ENCODE measurements around the gene IKZF2. TPM values are rescaled to one million over a fixed set of nuclear protein-coding genes. Genes with fewer than 3 reads are reported as not detected.

IKZF2 gene
- total RNA-seq, 1 experiment from 2014 or later = 5.2 TPM

DNA sequence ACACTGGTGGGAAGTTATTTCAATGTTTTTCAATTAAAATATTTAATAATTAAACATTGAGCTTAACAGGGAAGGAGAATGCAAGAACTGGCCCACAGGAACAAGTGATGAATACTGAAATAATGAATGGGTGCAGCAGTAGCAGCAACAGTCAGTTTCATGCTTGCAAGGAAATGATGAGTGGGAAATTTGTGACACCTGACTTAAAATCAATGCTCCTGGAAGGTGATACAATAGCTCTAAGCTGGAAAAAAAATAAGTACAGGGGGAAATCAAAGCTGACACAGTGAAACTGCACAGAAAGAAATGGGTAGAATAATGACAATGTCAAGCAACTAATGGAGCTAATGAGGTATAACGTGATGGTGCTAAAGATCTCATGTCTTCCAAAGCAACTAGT lies 184.5 kb downstream of the IKZF2 start:
- no peak overlapping the region for H3K27ac ChIP-seq (ENCODE audit: low read length)
- H3K9ac ChIP-seq (ENCODE audit: low read length) = no peak overlapping the region
- no peaks in the 10 kb centered on the region for H3K79me2 ChIP-seq (ENCODE audit: low read length)
- H3K36me3 ChIP-seq (ENCODE audit: low read depth, low read length) = no peaks in the 10 kb centered on the region
- no peaks in the 10 kb centered on the region for H4K20me1 ChIP-seq (ENCODE audit: low read length)
- ChIA-PET POLR2A (ENCODE audit: unreplicated experiment) (no interaction called here), CTCF (no interaction called here)
- intact Hi-C loops (cut with micrococcal nuclease) = no loop called here
- no peak overlapping the region for H3K4me3 ChIP-seq (ENCODE audit: low read length)
- H3K9me2 ChIP-seq (replicated peaks; ENCODE audit: low read length) = no peaks in the 10 kb centered on the region
- DNase-seq = no peak
- H2AFZ ChIP-seq (ENCODE audit: low read length) = no peak overlapping the region
- no peak for TF ChIP-seq EZH2 (IDR thresholded peaks at IDR 0.05; ENCODE audit: low read length, unreplicated experiment)
- no peaks in the 10 kb centered on the region for H3K4me1 ChIP-seq (ENCODE audit: insufficient read depth, low read length)
- no peaks in the 10 kb centered on the region for H3K27me3 ChIP-seq (ENCODE audit: low read length)
- ATAC-seq = no peak
- no peak overlapping the region for H3K4me2 ChIP-seq (ENCODE audit: low read length)
- BruUV-seq (replicated peaks) = no TSS peak
- H3K9me3 ChIP-seq (ENCODE audit: low read length) = no peaks in the 10 kb centered on the region
- H3F3A ChIP-seq (ENCODE audit: low read length, unreplicated experiment) = no peaks in the 10 kb centered on the region

DNA sequence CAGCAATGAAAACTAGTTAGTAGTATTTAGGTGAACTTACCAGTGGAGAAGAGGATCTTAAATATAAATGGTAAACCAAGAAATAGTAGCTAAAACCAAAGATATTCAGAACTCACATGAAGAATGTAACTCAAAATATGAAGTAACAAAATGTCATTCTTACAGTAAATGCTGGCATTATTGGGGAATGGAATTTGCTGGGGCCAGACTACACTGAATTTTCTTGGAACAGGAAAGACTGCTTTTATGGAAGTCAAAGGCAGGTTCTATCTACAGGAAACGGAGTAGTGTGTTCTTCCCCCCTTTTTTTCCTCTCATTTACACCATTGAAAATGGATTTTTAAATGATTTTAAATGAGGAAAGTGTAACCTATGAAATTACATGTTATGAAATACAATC lies 188.7 kb downstream of the IKZF2 start:
- Histone ChIP-seq H3K9me3 (ENCODE audit: low read length) (no peaks in the 10 kb centered on the region), H3K4me1 (ENCODE audit: insufficient read depth, low read length) (no peaks in the 10 kb centered on the region), H3K27me3 (ENCODE audit: low read length) (no peaks in the 10 kb centered on the region), H3F3A (ENCODE audit: low read length, unreplicated experiment) (no peaks in the 10 kb centered on the region), H3K27ac (ENCODE audit: low read length) (no peak overlapping the region), H3K4me3 (ENCODE audit: low read length) (no peak overlapping the region), H4K20me1 (ENCODE audit: low read length) (no peaks in the 10 kb centered on the region), H3K9ac (ENCODE audit: low read length) (no peak overlapping the region), H2AFZ (ENCODE audit: low read length) (no peak overlapping the region), H3K79me2 (ENCODE audit: low read length) (no peaks in the 10 kb centered on the region), H3K4me2 (ENCODE audit: low read length) (no peak overlapping the region), H3K9me2 (replicated peaks; ENCODE audit: low read length) (no peaks in the 10 kb centered on the region), H3K36me3 (ENCODE audit: low read depth, low read length) (no peaks in the 10 kb centered on the region)
- ATAC-seq (no peak), DNase-seq (no peak)
- ChIA-PET CTCF (no interaction called here), POLR2A (ENCODE audit: unreplicated experiment) (no interaction called here)
- BruUV-seq (replicated peaks) = no TSS peak
- intact Hi-C loops (cut with micrococcal nuclease) = no loop called here
- no peak for TF ChIP-seq EZH2 (IDR thresholded peaks at IDR 0.05; ENCODE audit: low read length, unreplicated experiment)
- no peak for TF ChIP-seq EZH2phosphoT487 (IDR thresholded peaks at IDR 0.05; ENCODE audit: borderline replicate concordance, low read length)
- TF ChIP-seq, protein P1, sequence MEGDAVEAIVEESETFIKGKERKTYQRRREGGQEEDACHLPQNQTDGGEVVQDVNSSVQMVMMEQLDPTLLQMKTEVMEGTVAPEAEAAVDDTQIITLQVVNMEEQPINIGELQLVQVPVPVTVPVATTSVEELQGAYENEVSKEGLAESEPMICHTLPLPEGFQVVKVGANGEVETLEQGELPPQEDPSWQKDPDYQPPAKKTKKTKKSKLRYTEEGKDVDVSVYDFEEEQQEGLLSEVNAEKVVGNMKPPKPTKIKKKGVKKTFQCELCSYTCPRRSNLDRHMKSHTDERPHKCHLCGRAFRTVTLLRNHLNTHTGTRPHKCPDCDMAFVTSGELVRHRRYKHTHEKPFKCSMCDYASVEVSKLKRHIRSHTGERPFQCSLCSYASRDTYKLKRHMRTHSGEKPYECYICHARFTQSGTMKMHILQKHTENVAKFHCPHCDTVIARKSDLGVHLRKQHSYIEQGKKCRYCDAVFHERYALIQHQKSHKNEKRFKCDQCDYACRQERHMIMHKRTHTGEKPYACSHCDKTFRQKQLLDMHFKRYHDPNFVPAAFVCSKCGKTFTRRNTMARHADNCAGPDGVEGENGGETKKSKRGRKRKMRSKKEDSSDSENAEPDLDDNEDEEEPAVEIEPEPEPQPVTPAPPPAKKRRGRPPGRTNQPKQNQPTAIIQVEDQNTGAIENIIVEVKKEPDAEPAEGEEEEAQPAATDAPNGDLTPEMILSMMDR (conservative IDR thresholded peaks at IDR 0.05; ENCODE audit: low read depth, low read length) = no peak

DNA sequence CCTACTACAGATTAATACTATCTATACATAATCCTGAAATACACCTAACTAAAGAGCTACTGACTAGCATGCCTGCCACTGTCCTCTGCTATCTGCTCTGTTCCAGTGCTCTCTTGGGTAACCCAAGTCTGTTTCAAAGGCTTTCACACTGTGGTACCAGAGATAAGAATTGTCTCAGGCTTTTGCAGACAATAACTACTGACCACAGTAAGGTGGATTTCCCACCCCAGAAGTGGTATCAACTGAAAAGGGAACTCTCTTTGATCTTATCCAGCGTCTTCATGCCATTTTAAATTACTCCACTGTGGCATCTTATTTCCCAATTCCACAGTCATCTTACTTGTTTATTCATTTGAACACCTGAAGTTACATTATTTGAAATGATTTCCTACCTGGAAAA lies 190.2 kb downstream of the IKZF2 start:
- no peaks in the 10 kb centered on the region for H3K79me2 ChIP-seq (ENCODE audit: low read length)
- CTCF ChIA-PET = no interaction called here

More for the DNA sequence above, 190.2 kb downstream of the IKZF2 start:
- no peak overlapping the region for H3K27ac ChIP-seq (ENCODE audit: low read length)
- no TSS peak for BruUV-seq (replicated peaks)
- H3K4me3 ChIP-seq (ENCODE audit: low read length) = no peak overlapping the region
- intact Hi-C loops (cut with micrococcal nuclease) = no loop called here
- no peaks in the 10 kb centered on the region for H3K9me2 ChIP-seq (replicated peaks; ENCODE audit: low read length)
- H4K20me1 ChIP-seq (ENCODE audit: low read length) = no peaks in the 10 kb centered on the region
- no peaks in the 10 kb centered on the region for H3K9me3 ChIP-seq (ENCODE audit: low read length)
- H3K4me2 ChIP-seq (ENCODE audit: low read length) = no peak overlapping the region
- H3K9ac ChIP-seq (ENCODE audit: low read length) = no peak overlapping the region
- no peaks in the 10 kb centered on the region for H3K27me3 ChIP-seq (ENCODE audit: low read length)
- H3K4me1 ChIP-seq (ENCODE audit: insufficient read depth, low read length) = peaks cover 9% of the 10 kb centered on the region; the same call in 1 of the 2 replicates
- H3K36me3 ChIP-seq (ENCODE audit: low read depth, low read length) = no peaks in the 10 kb centered on the region
- ATAC-seq (no peak), DNase-seq (no peak)
- TF ChIP-seq, protein P1 (conservative IDR thresholded peaks at IDR 0.05; ENCODE audit: low read depth, low read length) = no peak
- TF ChIP-seq EZH2 (IDR thresholded peaks at IDR 0.05; ENCODE audit: low read length, unreplicated experiment) (no peak), EZH2phosphoT487 (IDR thresholded peaks at IDR 0.05; ENCODE audit: borderline replicate concordance, low read length) (no peak)
- POLR2A ChIA-PET (ENCODE audit: unreplicated experiment) = no interaction called here
- H3F3A ChIP-seq (ENCODE audit: low read length, unreplicated experiment) = no peaks in the 10 kb centered on the region
- no peak overlapping the region for H2AFZ ChIP-seq (ENCODE audit: low read length)

Data from PC-3 (cell line).